GM23248 (cell line): ENCODE data around the gene TXLNB.

ENCODE experiments used
- EZH2 ChIP-seq: fragments of 200-600 bp; sonication (generic); IDR thresholded peaks from 2 replicates; pipeline ENCODE4 v1.6.1; 2018; ENCODE audit warnings: antibody characterized with exemption, mild to moderate bottlenecking; ENCODE audit not compliant: insufficient read depth, poor library complexity, severe bottlenecking
- EZH2phosphoT487 ChIP-seq: fragments of 200-600 bp; sonication (generic); IDR thresholded peaks from 2 replicates; pipeline ENCODE4 v1.6.1; 2018; ENCODE audit warnings: antibody characterized with exemption, moderate library complexity, mild to moderate bottlenecking, low read depth; ENCODE audit not compliant: insufficient read depth

DNA sequence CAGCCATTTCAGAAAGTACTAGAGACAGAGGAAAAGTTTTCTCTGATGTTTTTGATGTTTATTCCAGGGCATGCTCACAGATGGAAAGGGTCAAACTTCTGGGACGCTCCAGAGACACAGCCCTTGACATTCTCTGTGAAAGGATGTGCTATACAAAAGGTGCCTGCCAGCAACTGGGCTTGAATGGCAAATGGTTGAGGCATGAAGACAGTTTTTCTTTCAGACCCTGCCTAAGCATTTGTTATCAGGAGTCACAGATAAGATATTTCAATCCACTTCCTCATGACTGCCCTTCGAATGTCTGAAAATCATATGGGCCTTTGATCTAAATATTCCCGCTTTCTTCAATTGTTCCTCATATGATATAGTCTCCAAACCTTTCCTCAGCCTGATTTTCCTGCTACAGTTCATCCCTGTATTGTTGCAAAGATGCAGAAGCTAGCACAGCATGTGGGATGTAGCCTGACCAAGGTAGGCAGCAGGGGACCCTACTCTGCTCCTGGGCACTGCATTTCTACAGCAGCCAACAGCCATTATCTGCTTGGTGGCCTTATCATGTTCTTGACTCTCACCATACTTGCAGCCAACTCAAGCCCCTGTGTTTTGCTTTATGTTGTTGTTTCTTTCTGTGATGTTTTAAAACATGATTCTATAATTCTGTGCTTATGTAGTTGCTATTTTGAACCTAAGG lies 14.6 kb upstream of the TXLNB start:
- TF ChIP-seq EZH2 (no peak), EZH2phosphoT487 (no peak)
